Panc1 (cell line): ENCODE data around the gene KIF1A. TPM values are rescaled to one million over a fixed set of nuclear protein-coding genes. Genes with fewer than 3 reads are reported as not detected.
"Not testable (repeated sequence)": the region's sequence is repeated elsewhere in the genome, so short reads cannot be mapped to it uniquely, and the experiment has no call there.

Experiments
- ATAC-seq: fragments of 200-7000 bp; cut with Tn5 transposase; 2 replicates; pipeline ENCODE4 v1.9.1; 2020; ENCODE audit warnings: mild to moderate bottlenecking, moderate library complexity
- BruUV-seq: library from RNA; stranded (reverse); fragments of 400-500 nt; replicated peaks from 2 replicates; lab custom pipeline; 2021; lab: Mats Ljungman, UMichigan
- CTCF ChIA-PET: fragments of 300-600 bp; sonication (Branson Sonifier 250); formaldehyde crosslinking; loops from one replicate; lab custom pipeline; 2022; ENCODE audit warnings: antibody characterized with exemption; lab: Charles Lee
- POLR2A ChIA-PET: fragments of 300-600 bp; sonication (Branson Sonifier 250); formaldehyde crosslinking; loops from one replicate; lab custom pipeline; 2022; ENCODE audit warnings: antibody characterized with exemption; lab: Charles Lee
- DNase-seq: peaks from one replicate; pipeline ENCODE4 v3.0.0-alpha.2; 2010; ENCODE audit warnings: low read depth, low spot score
- H3K27ac ChIP-seq: 2 replicates; pipeline ENCODE4 v1.5.1; 2011; ENCODE audit warnings: mild to moderate bottlenecking, low read length, inconsistent platforms
- H3K27me3 ChIP-seq: fragments of 200-500 bp; sonication (Bioruptor generic); 2 replicates; pipeline ENCODE4 v1.6.0; 2014; ENCODE audit warnings: low read length, inconsistent platforms; ENCODE audit not compliant: control insufficient read depth, insufficient read depth
- H3K36me3 ChIP-seq: fragments of 200-500 bp; sonication (Bioruptor generic); 2 replicates; pipeline ENCODE4 v1.5.1; 2014; ENCODE audit warnings: inconsistent platforms, mild to moderate bottlenecking, low read length, moderate library complexity; ENCODE audit not compliant: control insufficient read depth, insufficient read depth
- H3K4me1 ChIP-seq: 2 replicates; pipeline ENCODE4 v1.5.1; 2011; ENCODE audit warnings: inconsistent platforms, mild to moderate bottlenecking, low read length, moderate library complexity; ENCODE audit not compliant: control insufficient read depth, insufficient read depth
- H3K4me3 ChIP-seq, 2 experiments: 2 replicates each; pipeline ENCODE4 v1.5.1; 2011 to 2012; ENCODE audit warnings: low read depth in 2 of 2, low read length in 2 of 2, mild to moderate bottlenecking in 2 of 2, inconsistent platforms in 1 of 2, moderate library complexity in 1 of 2
- H3K9me3 ChIP-seq: fragments of 200-500 bp; sonication (Bioruptor generic); 2 replicates; pipeline ENCODE4 v1.5.1; 2014; ENCODE audit warnings: low read depth, mild to moderate bottlenecking, inconsistent platforms, low read length, moderate library complexity; ENCODE audit not compliant: control insufficient read depth, insufficient read depth
- in situ Hi-C: cut with HindIII; loops from 2 replicates; pipeline ENCODE4 v1.10.0; 2016; ENCODE audit warnings: low sequenced_read_pairs, low pct_unique_long_range_greater_than_20kb
- intact Hi-C: fragments of 100-400 bp; cut with micrococcal nuclease; formaldehyde crosslinking; loops from one replicate; pipeline ENCODE4 v1.10.0; 2022; ENCODE audit not compliant: unreplicated experiment
- total RNA-seq: library from RNA; stranded (reverse); gene quantifications from one replicate; pipeline ENCODE4 v1.2.1, GENCODE V29; 2021; ENCODE audit not compliant: unreplicated experiment

Gene KIF1A
- total RNA-seq, 1 experiment from 2014 or later = 132 TPM

DNA sequence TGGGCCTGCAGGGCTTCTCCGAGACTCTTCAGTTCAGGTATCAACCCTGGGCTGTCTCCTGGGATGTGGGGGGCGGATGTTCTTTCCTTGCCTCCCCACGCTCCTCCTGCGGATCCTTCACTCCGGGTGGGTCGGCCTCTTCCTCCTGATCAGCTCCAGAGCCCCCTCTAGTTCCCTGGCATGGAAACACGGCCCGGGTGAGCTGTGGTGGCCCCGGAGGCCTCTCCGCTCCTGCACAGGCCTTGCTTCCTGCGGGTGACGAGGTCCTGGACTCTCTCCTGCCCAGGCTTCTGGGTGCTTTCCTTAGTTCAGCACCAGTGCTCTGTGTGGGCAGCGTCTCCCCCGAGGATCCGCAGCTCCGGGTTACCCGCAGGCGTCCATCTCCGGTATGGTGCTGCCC lies 124.4 kb downstream of the KIF1A start:
- in situ Hi-C loops, intact Hi-C loops, ATAC-seq: not testable (repeated sequence)

GRCh38 chr2:240694304-240694703 lies 125.7 kb downstream of the KIF1A start:
- POLR2A ChIA-PET, ATAC-seq, H3K36me3 ChIP-seq, H3K4me3 ChIP-seq, BruUV-seq, intact Hi-C loops, H3K9me3 ChIP-seq, CTCF ChIA-PET, DNase-seq, H3K27ac ChIP-seq, H3K27me3 ChIP-seq, H3K4me1 ChIP-seq, in situ Hi-C loops: not testable (repeated sequence)

More for the DNA sequence above, 124.4 kb downstream of the KIF1A start:
- CTCF ChIA-PET, H3K27ac ChIP-seq, BruUV-seq, H3K9me3 ChIP-seq, H3K4me1 ChIP-seq, H3K27me3 ChIP-seq, H3K36me3 ChIP-seq, POLR2A ChIA-PET, DNase-seq, H3K4me3 ChIP-seq: not testable (repeated sequence)

DNA sequence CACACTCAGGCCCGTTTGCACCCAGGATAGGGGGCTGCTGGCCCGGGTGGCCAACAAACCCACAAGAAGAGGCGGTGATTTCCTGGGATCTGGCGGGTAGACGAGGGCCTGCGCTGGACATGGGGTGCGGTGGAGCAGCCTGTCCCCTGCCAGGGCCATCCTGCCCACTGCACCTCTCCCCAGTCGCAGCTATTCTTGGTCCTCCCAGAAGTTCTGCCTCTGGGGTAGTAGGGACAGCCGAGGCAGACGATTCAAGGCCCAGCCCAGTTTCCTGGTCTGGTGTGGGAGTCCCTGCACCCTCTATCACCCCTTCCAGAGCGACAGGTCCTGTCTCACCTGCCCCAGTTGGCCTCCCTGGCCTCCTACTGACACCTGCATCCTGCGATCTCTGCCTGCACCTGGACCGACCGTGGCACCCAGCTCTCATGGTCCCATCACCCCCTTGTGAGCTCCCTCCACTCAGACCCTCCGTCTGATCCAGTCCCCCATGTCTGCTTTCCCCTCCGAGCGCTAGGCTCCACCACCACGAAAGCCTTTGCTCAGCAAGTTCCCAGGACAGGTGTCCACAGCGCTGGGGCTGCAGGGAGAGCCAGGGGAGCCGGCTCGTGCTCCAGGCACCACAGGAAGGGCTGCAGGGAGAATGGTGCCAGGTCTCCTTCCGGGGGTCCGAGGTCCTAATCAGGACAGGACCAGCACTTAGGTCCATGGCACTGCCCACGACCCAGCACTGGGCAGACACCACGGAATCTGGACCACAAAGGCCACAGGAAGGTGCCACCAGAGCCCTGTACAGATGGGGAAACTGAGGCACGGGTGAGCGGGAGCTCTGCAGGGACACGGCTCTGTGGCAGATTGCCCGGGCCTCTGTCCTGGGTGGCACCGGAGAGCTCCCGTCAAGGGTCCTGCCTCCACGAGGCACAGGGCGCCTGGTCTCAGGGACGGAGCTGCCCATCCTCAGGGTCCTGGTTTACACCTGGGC lies 127.1 kb downstream of the KIF1A start:
- H3K4me3 ChIP-seq, H3K4me1 ChIP-seq, CTCF ChIA-PET, H3K27me3 ChIP-seq, ATAC-seq, H3K9me3 ChIP-seq, intact Hi-C loops, DNase-seq, H3K36me3 ChIP-seq, in situ Hi-C loops, H3K27ac ChIP-seq, BruUV-seq, POLR2A ChIA-PET: not testable (repeated sequence)

- intact Hi-C loops, CTCF ChIA-PET, DNase-seq, H3K36me3 ChIP-seq, POLR2A ChIA-PET, ATAC-seq, in situ Hi-C loops, H3K4me3 ChIP-seq, H3K27ac ChIP-seq, H3K4me1 ChIP-seq, H3K9me3 ChIP-seq, BruUV-seq, H3K27me3 ChIP-seq: not testable (repeated sequence)
Observed at GRCh38 chr2:240691631-240692420, 128.2 kb downstream of the KIF1A start, which contains the start of gene AQP12A. Gene AQP12A (plus strand): TSS chr2:240691866. CDS start chr2:240691914, 48 bp downstream.

GRCh38 chr2:240691075-240691427 lies 129.0 kb downstream of the KIF1A start:
- H3K27ac ChIP-seq, ATAC-seq, CTCF ChIA-PET, DNase-seq, in situ Hi-C loops, H3K36me3 ChIP-seq, H3K9me3 ChIP-seq, intact Hi-C loops, H3K27me3 ChIP-seq, BruUV-seq, POLR2A ChIA-PET, H3K4me1 ChIP-seq, H3K4me3 ChIP-seq: not testable (repeated sequence)

- CTCF ChIA-PET, DNase-seq, H3K36me3 ChIP-seq, H3K4me3 ChIP-seq, intact Hi-C loops, ATAC-seq, BruUV-seq, H3K9me3 ChIP-seq, H3K4me1 ChIP-seq, in situ Hi-C loops, H3K27me3 ChIP-seq, POLR2A ChIA-PET, H3K27ac ChIP-seq: not testable (repeated sequence)
Observed at GRCh38 chr2:240690421-240691074, 129.5 kb downstream of the KIF1A start.
